Activated T-helper 2 cell treated with anti-CD3 and anti-CD28 coated beads, Interferon-gamma antibody, Interleukin-2, Interleukin-4, amounts not matched to agents 10 μg/mL and 5 μg/mL and 100 μg/mL, durations not matched to agents 14 hours and 24 hours and 36 hours (primary cell): ENCODE measurements around the gene FBXL13. TPM values are rescaled to one million over a fixed set of nuclear protein-coding genes. Genes with fewer than 3 reads are reported as not detected.
"Not testable (repeated sequence)": the region's sequence is repeated elsewhere in the genome, so short reads cannot be mapped to it uniquely, and the experiment has no call there.

Experiments used
- DNase-seq: peaks from one replicate; pipeline ENCODE4 v3.0.0; 2021; ENCODE audit warnings: low spot score
- H3K27ac Mint-ChIP-seq: one replicate; pipeline ENCODE4 v1.8.0; 2021; ENCODE audit warnings: mixed read lengths
- H3K27me3 Mint-ChIP-seq: one replicate; pipeline ENCODE4 v1.8.0; 2021; ENCODE audit warnings: low read depth, mixed read lengths
- H3K36me3 Mint-ChIP-seq: one replicate; pipeline ENCODE4 v1.8.0; 2021; ENCODE audit warnings: low read depth, mixed read lengths
- H3K4me1 Mint-ChIP-seq: one replicate; pipeline ENCODE4 v1.8.0; 2021; ENCODE audit warnings: low read depth, mixed read lengths
- H3K4me3 Mint-ChIP-seq: one replicate; pipeline ENCODE4 v1.8.0; 2021; ENCODE audit warnings: low read depth, mild to moderate bottlenecking, moderate library complexity, mixed read lengths
- H3K9me3 Mint-ChIP-seq: one replicate; pipeline ENCODE4 v1.8.0; 2021; ENCODE audit warnings: mixed read lengths
- intact Hi-C: fragments of 100-400 bp; cut with micrococcal nuclease; formaldehyde crosslinking; loops from one replicate; pipeline ENCODE4 v1.15.1; 2023
- total RNA-seq: library from RNA; stranded (reverse); gene quantifications from 2 replicates; pipeline ENCODE4 v1.2.3, GENCODE V29; 2022

FBXL13 gene
- total RNA-seq, 1 donor from 2014 or later: 0.41 TPM

DNA sequence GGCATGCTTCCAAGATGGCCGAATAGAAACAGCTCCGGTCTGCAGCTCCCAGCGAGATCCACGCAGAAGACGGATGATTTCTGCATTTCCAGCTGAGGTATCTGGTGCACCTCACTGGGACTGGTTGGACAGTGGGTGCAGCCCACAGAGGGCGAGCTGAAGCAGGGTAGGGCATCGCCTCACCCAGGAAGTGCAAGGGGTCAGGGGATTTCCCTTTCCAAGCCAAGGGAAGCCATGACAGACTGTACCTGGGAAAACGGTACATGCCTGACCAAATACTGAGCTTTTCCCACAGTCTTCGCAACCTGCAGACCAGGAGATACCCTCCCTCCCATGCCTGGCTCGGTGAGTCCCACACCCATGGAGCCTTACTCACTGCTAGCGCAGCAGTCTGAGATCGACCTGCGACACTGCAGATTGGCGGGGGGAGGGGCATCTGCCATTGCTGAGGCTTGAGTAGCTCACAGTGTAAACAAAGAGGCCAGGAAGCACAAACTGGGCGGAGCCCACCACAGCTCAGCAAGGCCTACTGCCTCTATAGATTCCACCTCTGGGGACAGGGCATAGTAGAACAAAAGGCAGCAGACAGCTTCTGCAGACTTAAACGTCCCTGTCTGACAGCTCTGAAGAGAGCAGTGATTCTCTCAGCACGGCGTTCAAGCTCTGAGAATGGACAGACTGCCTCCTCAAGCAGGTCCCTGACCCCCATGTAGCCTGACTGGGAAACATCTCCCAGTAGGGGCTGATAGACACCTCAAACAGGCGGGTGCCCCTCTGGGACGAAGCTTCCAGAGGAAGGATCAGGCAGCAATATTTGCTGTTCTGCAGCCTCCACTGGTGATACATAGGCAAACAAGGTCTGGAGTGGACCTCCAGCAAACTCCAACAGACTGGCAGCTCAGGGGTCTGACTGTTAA, 36.5 kb downstream of the FBXL13 start:
- H3K27ac Mint-ChIP-seq, H3K9me3 Mint-ChIP-seq, H3K27me3 Mint-ChIP-seq, intact Hi-C loops, DNase-seq, H3K4me1 Mint-ChIP-seq, H3K36me3 Mint-ChIP-seq, H3K4me3 Mint-ChIP-seq: not testable (repeated sequence)

GRCh38 chr7:103037476-103037822, 37.1 kb downstream of the FBXL13 start:
- H3K4me3 Mint-ChIP-seq: no peak overlapping the region
- intact Hi-C loops: no loop called here
- no peaks in the 10 kb centered on the region for H3K36me3 Mint-ChIP-seq
- H3K9me3 Mint-ChIP-seq: no peaks in the 10 kb centered on the region
- no peaks in the 10 kb centered on the region for H3K4me1 Mint-ChIP-seq
- H3K27me3 Mint-ChIP-seq: peaks cover 2% of the 10 kb centered on the region
- DNase-seq: no peak
- H3K27ac Mint-ChIP-seq: no peak overlapping the region

DNA sequence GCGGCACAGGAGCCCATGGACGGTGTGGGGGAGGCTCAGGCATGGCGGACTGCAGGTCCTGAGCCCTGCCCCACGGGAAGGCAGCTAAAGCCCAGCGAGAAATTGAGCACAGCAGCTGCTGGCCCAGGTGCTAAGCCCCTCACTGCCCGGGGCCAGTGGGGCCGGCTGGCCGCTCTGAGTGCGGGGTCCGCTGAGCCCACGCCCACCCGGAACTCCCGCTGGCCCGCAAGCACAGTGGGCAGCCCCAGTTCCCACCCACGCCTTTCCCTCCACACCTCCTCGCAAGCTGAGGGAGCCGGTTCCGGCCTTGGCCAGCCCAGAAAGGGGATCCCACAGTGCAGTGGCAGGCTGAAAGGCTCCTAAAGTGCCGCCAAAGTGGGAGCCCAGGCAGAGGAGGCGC, 40.3 kb downstream of the FBXL13 start:
- intact Hi-C loops, H3K9me3 Mint-ChIP-seq, H3K27me3 Mint-ChIP-seq, H3K36me3 Mint-ChIP-seq, DNase-seq, H3K27ac Mint-ChIP-seq, H3K4me1 Mint-ChIP-seq, H3K4me3 Mint-ChIP-seq: not testable (repeated sequence)

GRCh38 chr7:103031781-103032180, 42.8 kb downstream of the FBXL13 start:
- H3K4me3 Mint-ChIP-seq: no peak overlapping the region
- H3K36me3 Mint-ChIP-seq: no peaks in the 10 kb centered on the region
- no peak overlapping the region for H3K27ac Mint-ChIP-seq
- DNase-seq: no peak
- H3K9me3 Mint-ChIP-seq: no peaks in the 10 kb centered on the region
- intact Hi-C loops: no loop called here
- no peaks in the 10 kb centered on the region for H3K4me1 Mint-ChIP-seq
- peaks cover 5% of the 10 kb centered on the region for H3K27me3 Mint-ChIP-seq

- Mint-ChIP-seq H3K9me3 (no peaks in the 10 kb centered on the region), H3K27me3 (peaks cover 5% of the 10 kb centered on the region), H3K4me3 (no peak overlapping the region), H3K27ac (no peak overlapping the region), H3K4me1 (no peaks in the 10 kb centered on the region), H3K36me3 (no peaks in the 10 kb centered on the region)
- no peak for DNase-seq
- intact Hi-C loops: no loop called here
Observed at GRCh38 chr7:103031024-103031423, 43.6 kb downstream of the FBXL13 start.

GRCh38 chr7:103025341-103025740, 49.3 kb downstream of the FBXL13 start:
- intact Hi-C loops: no loop called here

GRCh38 chr7:103023578-103023977, 51.0 kb downstream of the FBXL13 start:
- H3K27ac Mint-ChIP-seq, DNase-seq, H3K4me1 Mint-ChIP-seq, H3K27me3 Mint-ChIP-seq, intact Hi-C loops, H3K4me3 Mint-ChIP-seq, H3K36me3 Mint-ChIP-seq: not testable (repeated sequence)
- peaks cover 10% of the 10 kb centered on the region for H3K9me3 Mint-ChIP-seq

More at GRCh38 chr7:103025341-103025740, 49.3 kb downstream of the FBXL13 start:
- Mint-ChIP-seq H3K4me3 (no peak overlapping the region), H3K27me3 (no peaks in the 10 kb centered on the region), H3K4me1 (no peaks in the 10 kb centered on the region), H3K9me3 (peaks cover 9% of the 10 kb centered on the region), H3K27ac (no peak overlapping the region), H3K36me3 (no peaks in the 10 kb centered on the region)
- no peak for DNase-seq

DNA sequence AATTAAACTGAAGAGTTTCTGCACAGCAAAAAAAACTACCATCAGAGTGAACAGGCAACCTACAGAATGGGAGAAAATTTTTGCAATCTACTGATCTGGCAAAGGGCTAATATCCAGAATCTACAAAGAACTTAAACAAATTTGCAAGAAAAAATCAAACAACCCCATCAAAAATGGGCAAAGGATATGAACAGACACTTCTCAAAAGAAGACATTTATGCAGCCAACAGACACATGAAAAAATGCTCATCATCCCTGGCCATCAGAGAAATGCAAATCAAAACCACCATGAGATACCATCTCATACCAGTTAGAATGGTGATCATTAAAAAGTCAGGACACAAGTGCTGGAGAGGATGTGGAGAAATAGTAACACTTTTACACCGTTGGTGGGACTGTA, 53.1 kb downstream of the FBXL13 start:
- H3K36me3 Mint-ChIP-seq, H3K27me3 Mint-ChIP-seq, DNase-seq, H3K4me1 Mint-ChIP-seq, H3K27ac Mint-ChIP-seq, intact Hi-C loops, H3K4me3 Mint-ChIP-seq: not testable (repeated sequence)
- H3K9me3 Mint-ChIP-seq: peaks cover 10% of the 10 kb centered on the region

GRCh38 chr7:103020876-103021275, 53.7 kb downstream of the FBXL13 start:
- intact Hi-C loops, H3K4me3 Mint-ChIP-seq, H3K4me1 Mint-ChIP-seq, H3K27me3 Mint-ChIP-seq, H3K27ac Mint-ChIP-seq, H3K36me3 Mint-ChIP-seq, DNase-seq: not testable (repeated sequence)
- peaks cover 11% of the 10 kb centered on the region for H3K9me3 Mint-ChIP-seq

DNA sequence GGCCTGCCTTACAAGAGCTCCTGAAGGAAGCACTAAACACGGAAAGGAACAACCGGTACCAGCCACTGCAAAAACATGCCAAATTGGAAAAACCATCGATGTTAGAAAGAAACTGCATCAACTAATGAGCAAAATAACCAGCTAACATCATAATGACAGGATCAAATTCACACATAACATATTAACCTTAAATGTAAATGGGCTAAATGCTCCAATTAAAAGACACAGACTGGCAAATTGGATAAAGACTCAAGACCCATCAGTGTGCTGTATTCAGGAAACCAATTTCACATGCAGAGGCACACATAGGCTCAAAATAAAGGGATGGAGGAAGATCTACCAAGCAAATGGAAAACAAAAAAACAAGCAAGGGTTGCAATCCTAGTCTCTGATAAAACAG, 56.3 kb downstream of the FBXL13 start:
- H3K27ac Mint-ChIP-seq, intact Hi-C loops, H3K27me3 Mint-ChIP-seq, DNase-seq, H3K4me3 Mint-ChIP-seq, H3K36me3 Mint-ChIP-seq, H3K4me1 Mint-ChIP-seq: not testable (repeated sequence)
- peaks cover 14% of the 10 kb centered on the region for H3K9me3 Mint-ChIP-seq

DNA sequence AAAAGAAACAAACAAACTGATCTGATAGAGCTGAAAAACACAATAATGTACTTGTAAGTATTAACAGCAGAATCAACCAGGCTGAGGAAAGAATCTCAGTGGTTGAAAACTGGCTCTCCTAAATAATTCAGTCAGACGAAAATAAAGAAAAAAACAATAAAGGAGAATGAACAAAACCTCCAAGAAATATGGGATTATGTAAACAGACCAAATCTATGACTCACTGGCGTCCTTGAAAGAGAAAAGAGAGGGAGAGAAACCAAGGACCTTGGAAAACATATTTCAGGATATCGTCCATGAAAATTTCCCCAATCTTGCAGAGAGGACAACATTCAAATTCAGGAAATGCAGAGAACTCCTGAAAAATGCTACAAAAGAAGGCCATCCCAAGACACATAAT, 62.9 kb downstream of the FBXL13 start:
- DNase-seq: no peak
- Mint-ChIP-seq H3K27ac (no peak overlapping the region), H3K36me3 (no peaks in the 10 kb centered on the region), H3K4me1 (no peaks in the 10 kb centered on the region), H3K4me3 (no peak overlapping the region), H3K9me3 (peaks cover 4% of the 10 kb centered on the region), H3K27me3 (no peaks in the 10 kb centered on the region)
- intact Hi-C loops: no loop called here

GRCh38 chr7:103010211-103010610, 64.4 kb downstream of the FBXL13 start:
- Mint-ChIP-seq H3K27ac (no peak overlapping the region), H3K36me3 (no peaks in the 10 kb centered on the region), H3K4me3 (no peak overlapping the region), H3K9me3 (peaks cover under 1% of the 10 kb centered on the region), H3K4me1 (no peaks in the 10 kb centered on the region), H3K27me3 (no peaks in the 10 kb centered on the region)
- intact Hi-C loops: no loop called here
- no peak for DNase-seq

- no peaks in the 10 kb centered on the region for H3K4me1 Mint-ChIP-seq
- H3K27me3 Mint-ChIP-seq: no peaks in the 10 kb centered on the region
- no peak for DNase-seq
- H3K27ac Mint-ChIP-seq: no peak overlapping the region
- intact Hi-C loops: no loop called here
- H3K4me3 Mint-ChIP-seq: no peak overlapping the region
- H3K36me3 Mint-ChIP-seq: no peaks in the 10 kb centered on the region
- H3K9me3 Mint-ChIP-seq: peaks cover 4% of the 10 kb centered on the region
Observed at GRCh38 chr7:103009466-103010185, 65.0 kb downstream of the FBXL13 start.
